SK-N-MC (cell line): ENCODE measurements around the gene COX6B1.

Experiments used
- EZH2 ChIP-seq: fragments of 200-600 bp; sonication (generic); IDR thresholded peaks from one replicate; pipeline ENCODE4 v1.6.1; 2017; ENCODE audit warnings: antibody characterized with exemption
- FOXP2 ChIP-seq: optimal IDR thresholded peaks from 2 replicates; pipeline ENCODE3; 2011; ENCODE audit warnings: mild to moderate bottlenecking, moderate library complexity; ENCODE audit not compliant: insufficient read depth; ENCODE audit errors: extremely low read length, control extremely low read depth
- POLR2AphosphoS5 ChIP-seq: IDR thresholded peaks from 2 replicates; pipeline ENCODE4 v1.6.1; 2012; ENCODE audit warnings: mild to moderate bottlenecking, low read depth, low read length, borderline replicate concordance

GRCh38 chr19:35702223-35703012, 54.3 kb downstream of the COX6B1 start:
- TF ChIP-seq EZH2: no peak
- no peak for TF ChIP-seq POLR2AphosphoS5
- no peak for TF ChIP-seq FOXP2
